ENCODE data around the gene FARS2.

- TF ChIP-seq EP300 (IDR thresholded peaks at IDR 0.05; ENCODE audit: low read depth): no peak
- TF ChIP-seq, protein P1, sequence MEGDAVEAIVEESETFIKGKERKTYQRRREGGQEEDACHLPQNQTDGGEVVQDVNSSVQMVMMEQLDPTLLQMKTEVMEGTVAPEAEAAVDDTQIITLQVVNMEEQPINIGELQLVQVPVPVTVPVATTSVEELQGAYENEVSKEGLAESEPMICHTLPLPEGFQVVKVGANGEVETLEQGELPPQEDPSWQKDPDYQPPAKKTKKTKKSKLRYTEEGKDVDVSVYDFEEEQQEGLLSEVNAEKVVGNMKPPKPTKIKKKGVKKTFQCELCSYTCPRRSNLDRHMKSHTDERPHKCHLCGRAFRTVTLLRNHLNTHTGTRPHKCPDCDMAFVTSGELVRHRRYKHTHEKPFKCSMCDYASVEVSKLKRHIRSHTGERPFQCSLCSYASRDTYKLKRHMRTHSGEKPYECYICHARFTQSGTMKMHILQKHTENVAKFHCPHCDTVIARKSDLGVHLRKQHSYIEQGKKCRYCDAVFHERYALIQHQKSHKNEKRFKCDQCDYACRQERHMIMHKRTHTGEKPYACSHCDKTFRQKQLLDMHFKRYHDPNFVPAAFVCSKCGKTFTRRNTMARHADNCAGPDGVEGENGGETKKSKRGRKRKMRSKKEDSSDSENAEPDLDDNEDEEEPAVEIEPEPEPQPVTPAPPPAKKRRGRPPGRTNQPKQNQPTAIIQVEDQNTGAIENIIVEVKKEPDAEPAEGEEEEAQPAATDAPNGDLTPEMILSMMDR (IDR thresholded peaks at IDR 0.05): no peak
These were observed 142.3 kb downstream of the FARS2 start for GRCh38 chr6:5403609-5404008.

Data from transverse colon (tissue), 3 donors.